Activated CD4-positive, alpha-beta memory T cell treated with anti-CD3 and anti-CD28 coated beads for 36 hours (primary cell): ENCODE results near the gene LINGO3. TPM values are rescaled to one million over a fixed set of nuclear protein-coding genes. Genes with fewer than 3 reads are reported as not detected.

Experiments used
- CTCF ChIA-PET: fragments of 350-600 bp; sonication (Branson Sonifier 250); formaldehyde crosslinking; loops from one replicate; lab custom pipeline; 2021; ENCODE audit warnings: antibody characterized with exemption, inconsistent platforms; lab: Charles Lee
- POLR2A ChIA-PET: fragments of 350-600 bp; sonication (Branson Sonifier 250); formaldehyde crosslinking; loops from one replicate; lab custom pipeline; 2021; ENCODE audit warnings: antibody characterized with exemption; lab: Charles Lee
- DNase-seq: peaks from one replicate; pipeline ENCODE4 v3.0.0-alpha.2; 2020
- H3K27ac Mint-ChIP-seq: one replicate; pipeline ENCODE4 v1.8.0; 2021; ENCODE audit warnings: mixed read lengths
- H3K27me3 Mint-ChIP-seq: one replicate; pipeline ENCODE4 v1.8.0; 2021; ENCODE audit warnings: mixed read lengths
- H3K36me3 Mint-ChIP-seq: one replicate; pipeline ENCODE4 v1.8.0; 2021; ENCODE audit warnings: mixed read lengths
- H3K4me1 Mint-ChIP-seq: one replicate; pipeline ENCODE4 v1.8.0; 2021; ENCODE audit warnings: low read depth, mixed read lengths
- H3K4me3 Mint-ChIP-seq: one replicate; pipeline ENCODE4 v1.8.0; 2021; ENCODE audit warnings: mild to moderate bottlenecking, mixed read lengths
- H3K9me3 Mint-ChIP-seq: one replicate; pipeline ENCODE4 v1.8.0; 2021; ENCODE audit warnings: mixed read lengths
- intact Hi-C: fragments of 100-400 bp; cut with micrococcal nuclease; formaldehyde crosslinking; loops from one replicate; pipeline ENCODE4 v1.15.1; 2023
- total RNA-seq, 2 experiments: library from RNA; stranded (reverse); gene quantifications; one replicate each; pipeline ENCODE4 v1.2.3, GENCODE V29; 2021

LINGO3 gene
- total RNA-seq, 2 experiments from 2014 or later: 0.10 TPM; not detected in 1

GRCh38 chr19:2278459-2279158, 29.3 kb downstream of the LINGO3 start:
- H3K36me3 Mint-ChIP-seq: peaks cover 8% of the 10 kb centered on the region
- no peaks in the 10 kb centered on the region for H3K27me3 Mint-ChIP-seq
- peaks cover 27% of the 10 kb centered on the region for H3K4me1 Mint-ChIP-seq
- CTCF ChIA-PET: no interaction called here
- POLR2A ChIA-PET: interaction anchor here (0.5 kb wide), 1 partner anchor 77 kb away, joined by 3 read pairs; no protein-coding TSS in a partner anchor
- H3K27ac Mint-ChIP-seq: no peak overlapping the region
- DNase-seq: no peak
- no peaks in the 10 kb centered on the region for H3K9me3 Mint-ChIP-seq
- intact Hi-C loops: loop anchor here (5.0 to 10.0 kb wide), 2 partner anchors 244 to 344 kb away; no protein-coding TSS in a partner anchor
- H3K4me3 Mint-ChIP-seq: no peak overlapping the region

GRCh38 chr19:2277138-2277537, 30.8 kb downstream of the LINGO3 start:
- Mint-ChIP-seq H3K27me3 (no peaks in the 10 kb centered on the region), H3K27ac (no peak overlapping the region), H3K36me3 (peaks cover 17% of the 10 kb centered on the region), H3K4me3 (no peak overlapping the region), H3K4me1 (peaks cover 26% of the 10 kb centered on the region), H3K9me3 (no peaks in the 10 kb centered on the region)
- intact Hi-C loops: loop anchor here (5.0 to 10.0 kb wide), 2 partner anchors 242 to 345 kb away; no protein-coding TSS in a partner anchor
- ChIA-PET POLR2A (interaction anchor here (0.6 kb wide), 1 partner anchor 19 kb away, joined by 5 read pairs; no protein-coding TSS in a partner anchor), CTCF (interaction anchor here (0.6 to 0.7 kb wide), 2 partner anchors 14 to 87 kb away, joined by 3 read pairs; no protein-coding TSS in a partner anchor)
- DNase-seq: no peak

GRCh38 chr19:2276429-2276986, 31.4 kb downstream of the LINGO3 start:
- intact Hi-C loops: loop anchor here (5.0 to 10.0 kb wide), 2 partner anchors 242 to 346 kb away; no protein-coding TSS in a partner anchor
- Mint-ChIP-seq H3K4me3 (no peak overlapping the region), H3K36me3 (peaks cover 21% of the 10 kb centered on the region), H3K27me3 (no peaks in the 10 kb centered on the region), H3K4me1 (peaks cover 24% of the 10 kb centered on the region), H3K27ac (no peak overlapping the region), H3K9me3 (no peaks in the 10 kb centered on the region)
- no peak for DNase-seq
- ChIA-PET CTCF (interaction anchor here (0.5 to 1.5 kb wide), 4 partner anchors 14 to 334 kb away, joined by 3 read pairs; no protein-coding TSS in a partner anchor), POLR2A (interaction anchor here (0.6 kb wide), 1 partner anchor 18 kb away, joined by 5 read pairs; no protein-coding TSS in a partner anchor)

GRCh38 chr19:2275588-2276428, 32.1 kb downstream of the LINGO3 start:
- Mint-ChIP-seq H3K27me3 (no peaks in the 10 kb centered on the region), H3K9me3 (no peaks in the 10 kb centered on the region), H3K27ac (no peak overlapping the region), H3K4me1 (peaks cover 25% of the 10 kb centered on the region), H3K36me3 (peaks cover 25% of the 10 kb centered on the region), H3K4me3 (no peak overlapping the region)
- CTCF ChIA-PET: interaction anchor here (0.5 to 4.6 kb wide), 7 partner anchors 13 to 335 kb away, joined by 3 to 33 read pairs (median 6); partner anchors contain the start of gene PLEKHJ1
- intact Hi-C loops: loop anchor here (5.0 to 10.0 kb wide), 2 partner anchors 241 to 346 kb away; no protein-coding TSS in a partner anchor
- POLR2A ChIA-PET: no interaction called here
- no peak for DNase-seq

GRCh38 chr19:2274931-2275535, 32.9 kb downstream of the LINGO3 start:
- Mint-ChIP-seq H3K27me3 (no peaks in the 10 kb centered on the region), H3K4me3 (no peak overlapping the region), H3K4me1 (peaks cover 25% of the 10 kb centered on the region), H3K36me3 (peaks cover 30% of the 10 kb centered on the region), H3K27ac (peak overlapping the region; percentile 28), H3K9me3 (no peaks in the 10 kb centered on the region)
- ChIA-PET CTCF (interaction anchor here (0.8 to 4.6 kb wide), 10 partner anchors 14 to 336 kb away, joined by 3 to 33 read pairs (median 6); partner anchors contain the start of gene PLEKHJ1), POLR2A (no interaction called here)
- intact Hi-C loops: loop anchor here (5.0 to 10.0 kb wide), 3 partner anchors 117 to 347 kb away; no protein-coding TSS in a partner anchor
- peak; percentile 63 for DNase-seq

GRCh38 chr19:2274185-2274711, 33.7 kb downstream of the LINGO3 start:
- POLR2A ChIA-PET: interaction anchor here (0.8 to 1.4 kb wide), 4 partner anchors 37 to 95 kb away, joined by 3 read pairs; no protein-coding TSS in a partner anchor
- CTCF ChIA-PET: interaction anchor here (0.8 to 4.6 kb wide), 13 partner anchors 12 to 206 kb away, joined by 3 to 33 read pairs (median 6); partner anchors contain the start of gene PLEKHJ1
- H3K27ac Mint-ChIP-seq: peak overlapping the region; percentile 63
- H3K9me3 Mint-ChIP-seq: no peaks in the 10 kb centered on the region
- peaks cover 25% of the 10 kb centered on the region for H3K4me1 Mint-ChIP-seq
- peaks cover 36% of the 10 kb centered on the region for H3K36me3 Mint-ChIP-seq
- peak overlapping the region; percentile 70 for H3K4me3 Mint-ChIP-seq
- intact Hi-C loops: loop anchor here (5.0 to 10.0 kb wide), 2 partner anchors 118 to 239 kb away; no protein-coding TSS in a partner anchor
- H3K27me3 Mint-ChIP-seq: no peaks in the 10 kb centered on the region
- no peak for DNase-seq

GRCh38 chr19:2273356-2274184, 34.4 kb downstream of the LINGO3 start:
- H3K4me1 Mint-ChIP-seq: peaks cover 28% of the 10 kb centered on the region
- POLR2A ChIA-PET: interaction anchor here (0.8 to 1.7 kb wide), 6 partner anchors 22 to 96 kb away, joined by 3 to 6 read pairs (median 3); no protein-coding TSS in a partner anchor
- H3K36me3 Mint-ChIP-seq: peaks cover 37% of the 10 kb centered on the region
- peak; percentile 90 for DNase-seq
- intact Hi-C loops: loop anchor here (1.0 to 10.0 kb wide), 4 partner anchors 37 to 239 kb away; partner anchors contain the start of genes AP3D1, PLEKHJ1 and SF3A2
- H3K27me3 Mint-ChIP-seq: no peaks in the 10 kb centered on the region
- peak overlapping the region; percentile 63 for H3K27ac Mint-ChIP-seq
- CTCF ChIA-PET: interaction anchor here (0.8 to 4.6 kb wide), 13 partner anchors 12 to 127 kb away, joined by 3 to 33 read pairs (median 6); partner anchors contain the start of gene PLEKHJ1
- no peaks in the 10 kb centered on the region for H3K9me3 Mint-ChIP-seq
- H3K4me3 Mint-ChIP-seq: peak overlapping the region; percentile 70

- Mint-ChIP-seq H3K4me1 (peaks cover 35% of the 10 kb centered on the region), H3K36me3 (peaks cover 37% of the 10 kb centered on the region), H3K4me3 (peak overlapping the region; percentile 89), H3K9me3 (no peaks in the 10 kb centered on the region), H3K27me3 (no peaks in the 10 kb centered on the region), H3K27ac (peak overlapping the region; percentile 90)
- CTCF ChIA-PET: interaction anchor here (0.9 to 4.6 kb wide), 5 partner anchors 9 to 116 kb away, joined by 3 to 33 read pairs (median 6); no protein-coding TSS in a partner anchor
- POLR2A ChIA-PET: interaction anchor here (0.7 to 2.5 kb wide), 9 partner anchors 10 to 207 kb away, joined by 3 to 11 read pairs (median 5); partner anchors contain the start of genes DOT1L, GADD45B and PLEKHJ1
- DNase-seq: peak; percentile 34
- intact Hi-C loops: loop anchor here (2.0 to 10.0 kb wide), 3 partner anchors 121 to 237 kb away; partner anchors contain the start of gene AP3D1
Measured at GRCh38 chr19:2271234-2272103, 36.5 kb downstream of the LINGO3 start.
